Stimulated activated CD8-positive, alpha-beta memory T cell treated with anti-CD3 and anti-CD28 coated beads, Interleukin-4, amount 100 ng/mL, for 48 hours (primary cell): Measurements from ENCODE around the gene CALCOCO1.
A peak's percentile ranks its signal among the peaks of the same experiment; 100 is the strongest.

Experiments
- DNase-seq: peaks from one replicate; pipeline ENCODE4 v3.0.0-alpha.2; 2020

CALCOCO1 gene

GRCh38 chr12:53751336-53752191 lies 24.3 kb upstream of the CALCOCO1 start, which contains the start of gene CISTR:
TSS of gene CISTR (minus strand) at chr12:53751979.
- peak; percentile 44 for DNase-seq

- peak; percentile 30 for DNase-seq
Measured at GRCh38 chr12:53750812-53751335, 23.6 kb upstream of the CALCOCO1 start.

- DNase-seq: no peak
Measured at GRCh38 chr12:53749986-53750811, 22.9 kb upstream of the CALCOCO1 start.

GRCh38 chr12:53748072-53748840 lies 21.0 kb upstream of the CALCOCO1 start:
- DNase-seq: no peak

- no peak for DNase-seq
Measured at GRCh38 chr12:53747095-53747494, 19.8 kb upstream of the CALCOCO1 start.

GRCh38 chr12:53746592-53747092 lies 19.4 kb upstream of the CALCOCO1 start:
- DNase-seq: peak; percentile 91

- DNase-seq: no peak
Measured at GRCh38 chr12:53744751-53745150, 17.5 kb upstream of the CALCOCO1 start.

GRCh38 chr12:53744130-53744441 lies 16.8 kb upstream of the CALCOCO1 start:
- DNase-seq: no peak

- DNase-seq: peak; percentile 74
Measured at GRCh38 chr12:53743266-53744129, 16.2 kb upstream of the CALCOCO1 start.

- DNase-seq: no peak
Measured at GRCh38 chr12:53740130-53740491, 12.9 kb upstream of the CALCOCO1 start.

GRCh38 chr12:53739214-53740129 lies 12.2 kb upstream of the CALCOCO1 start:
- DNase-seq: no peak

- peak; percentile 64 for DNase-seq
Measured at GRCh38 chr12:53738406-53739213, 11.4 kb upstream of the CALCOCO1 start.

GRCh38 chr12:53737951-53738405 lies 10.7 kb upstream of the CALCOCO1 start:
- DNase-seq: no peak

GRCh38 chr12:53737093-53737808 lies 10.0 kb upstream of the CALCOCO1 start:
- DNase-seq: no peak

- DNase-seq: no peak
Measured at GRCh38 chr12:53736592-53736991, 9.3 kb upstream of the CALCOCO1 start.

- no peak for DNase-seq
Measured at GRCh38 chr12:53735556-53735955, 8.3 kb upstream of the CALCOCO1 start.

GRCh38 chr12:53734425-53734824 lies 7.2 kb upstream of the CALCOCO1 start:
- DNase-seq: no peak

GRCh38 chr12:53733807-53734200 lies 6.6 kb upstream of the CALCOCO1 start:
- no peak for DNase-seq
